ENCODE results near the gene OR13G1.

- TF ChIP-seq CTCF (IDR thresholded peaks at IDR 0.05) (no peak), POLR2A (IDR thresholded peaks at IDR 0.05) (no peak), POLR2AphosphoS5 (IDR thresholded peaks at IDR 0.05) (no peak)
These were observed 26.5 kb downstream of the OR13G1 start for GRCh38 chr1:247653040-247653439.
